AG04449 (cell line): ENCODE measurements around the gene ZNF585A.
A peak's percentile ranks its signal among the peaks of the same experiment; 100 is the strongest.

Experiments
- CTCF ChIA-PET: fragments of 350-600 bp; formaldehyde crosslinking; extraction: SDS; loops from one replicate; lab custom pipeline; 2021; ENCODE audit warnings: antibody characterized with exemption; lab: Yijun Ruan, JAX
- POLR2A ChIA-PET: fragments of 400-600, 350-600 bp; formaldehyde crosslinking; extraction: SDS; loops from one replicate; lab custom pipeline; 2020; ENCODE audit warnings: antibody characterized with exemption, inconsistent platforms; lab: Yijun Ruan, JAX
- DNase-seq: peaks from one replicate; pipeline ENCODE4 v3.0.0-alpha.2; 2010; ENCODE audit warnings: low read depth, low spot score
- H3K4me3 ChIP-seq: 2 replicates; pipeline ENCODE4 v1.5.1; 2011; ENCODE audit warnings: low read depth, mild to moderate bottlenecking, control low read depth, low read length
- CTCF ChIP-seq: IDR thresholded peaks from one replicate; pipeline ENCODE4 v1.5.1; 2011; ENCODE audit warnings: mild to moderate bottlenecking, moderate library complexity, low read length, control low read depth, inconsistent platforms; ENCODE audit not compliant: insufficient read depth; ENCODE audit errors: missing control alignments

ZNF585A gene

GRCh38 chr19:37172368-37173366 is at the start of gene ZNF585A:
Gene ZNF585A, minus strand, starts transcription at chr19:37172695. Its CDS starts 2,785 bp downstream, at chr19:37169910.
- CTCF ChIA-PET, result interaction anchor here (0.6 kb wide), 1 partner anchor 22 kb away, joined by 3 read pairs; no protein-coding TSS in a partner anchor
- peak; percentile 17 for TF ChIP-seq CTCF
- peak; percentile 85 for DNase-seq
- H3K4me3 ChIP-seq, result peak within 1 kb of the TSS; percentile 80
- POLR2A ChIA-PET, result interaction anchor here (0.7 to 0.9 kb wide), 2 partner anchors 45 to 162 kb away, joined by 3 read pairs; a partner anchor contains a TSS

GRCh38 chr19:37221136-37221535 is 48.6 kb upstream of the ZNF585A start:
- ChIA-PET CTCF (no interaction called here), POLR2A (no interaction called here)

GRCh38 chr19:37220383-37220782 is 47.9 kb upstream of the ZNF585A start:
- ChIA-PET CTCF (no interaction called here), POLR2A (no interaction called here)
- DNase-seq, result no peak

More at GRCh38 chr19:37221136-37221535, 48.6 kb upstream of the ZNF585A start:
- TF ChIP-seq CTCF, result no peak
- H3K4me3 ChIP-seq, result no peak overlapping the region
- DNase-seq, result no peak

GRCh38 chr19:37218592-37218935 is 46.1 kb upstream of the ZNF585A start:
- peak overlapping the region; percentile 95 for H3K4me3 ChIP-seq
- TF ChIP-seq CTCF, result no peak
- CTCF ChIA-PET, result no interaction called here
- DNase-seq, result no peak
- POLR2A ChIA-PET, result no interaction called here

More at GRCh38 chr19:37220383-37220782, 47.9 kb upstream of the ZNF585A start:
- no peak overlapping the region for H3K4me3 ChIP-seq
- no peak for TF ChIP-seq CTCF

GRCh38 chr19:37217775-37218591 is 45.5 kb upstream of the ZNF585A start, which contains the start of gene ZNF383:
Gene ZNF383, plus strand, starts transcription at chr19:37218214. Its CDS starts 12,240 bp downstream, at chr19:37230454.
- peak; percentile 29 for DNase-seq
- H3K4me3 ChIP-seq, result peak within 1 kb of the TSS; percentile 95
- ChIA-PET POLR2A (interaction anchor here (0.7 to 1.2 kb wide), 3 partner anchors 34 to 474 kb away, joined by 3 read pairs; partner anchors contain the start of gene ZNF585A), CTCF (no interaction called here)
- no peak for TF ChIP-seq CTCF

- TF ChIP-seq CTCF, result no peak
- no peak for DNase-seq
- ChIA-PET CTCF (no interaction called here), POLR2A (interaction anchor here (0.7 to 1.2 kb wide), 3 partner anchors 34 to 475 kb away, joined by 3 read pairs; partner anchors contain the start of gene ZNF585A)
- H3K4me3 ChIP-seq, result peak overlapping the region; percentile 95
Measured at GRCh38 chr19:37217480-37217774, 44.9 kb upstream of the ZNF585A start.
